GM18519 (cell line): ENCODE measurements around the gene SLC6A16.
"Not testable (repeated sequence)": the region's sequence is repeated elsewhere in the genome, so short reads cannot be mapped to it uniquely, and the experiment has no call there.

Source experiments
- ATAC-seq: cut with Tn5 transposase; IDR thresholded peaks from one replicate; pipeline ENCODE4 v1.9.1; 2021; ENCODE audit warnings: mild to moderate bottlenecking, moderate library complexity; ENCODE audit not compliant: unreplicated experiment, low FRiP score

SLC6A16 gene

DNA sequence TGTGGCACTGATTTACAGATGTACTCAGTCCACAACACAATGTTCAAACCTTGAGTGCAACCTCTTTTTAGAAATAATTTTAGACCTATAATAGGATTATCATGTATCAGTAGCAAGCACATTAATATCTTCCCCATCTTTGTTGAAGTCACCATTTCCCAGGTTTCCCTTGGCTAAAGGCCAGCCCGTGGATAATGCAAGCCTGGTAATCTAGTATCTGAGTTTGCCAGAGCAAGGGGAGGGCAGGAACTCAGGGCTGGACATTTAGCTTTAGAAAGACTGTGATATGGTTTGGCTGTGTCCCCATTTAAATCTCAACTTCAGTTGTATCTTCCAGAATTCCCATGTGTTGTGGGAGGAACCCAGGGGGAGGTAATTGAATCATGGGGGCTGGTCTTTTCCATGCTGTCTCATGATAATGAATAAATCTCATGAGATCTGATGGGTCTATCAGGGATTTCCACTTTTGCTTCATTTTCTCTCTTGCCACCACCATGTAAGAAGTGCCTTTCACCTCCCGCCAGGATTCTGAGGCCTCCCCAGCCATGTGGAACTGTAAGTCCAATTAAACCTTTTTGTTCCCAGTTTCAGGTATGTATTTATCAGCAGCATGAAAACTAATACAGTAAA lies 37.7 kb downstream of the SLC6A16 start:
- ATAC-seq, result no peak

GRCh38 chr19:49282184-49282583 lies 42.8 kb downstream of the SLC6A16 start:
- ATAC-seq, result no peak

DNA sequence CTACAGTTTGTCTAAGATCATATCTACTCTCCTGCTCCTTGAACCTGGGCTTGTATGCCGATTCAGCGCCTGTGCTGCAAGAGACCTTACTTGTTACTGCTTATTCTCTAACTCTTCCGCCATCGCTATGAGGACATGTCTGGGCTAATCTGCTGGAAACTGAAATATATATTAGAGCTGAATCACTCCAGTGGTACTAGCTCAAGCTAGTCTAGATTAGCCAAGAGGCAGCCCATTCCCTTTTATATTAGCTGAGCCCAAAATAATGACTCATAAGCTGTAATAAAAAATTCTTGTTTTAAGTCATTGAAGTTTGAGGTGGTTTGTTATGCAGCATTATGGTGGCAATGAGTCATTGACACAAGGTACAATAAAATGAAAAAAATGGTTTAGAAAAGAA lies 52.8 kb downstream of the SLC6A16 start:
- ATAC-seq, result no peak

GRCh38 chr19:49271080-49271753 lies 53.8 kb downstream of the SLC6A16 start:
- no peak for ATAC-seq

GRCh38 chr19:49266409-49266808 lies 58.6 kb downstream of the SLC6A16 start:
- not testable (repeated sequence) for ATAC-seq

DNA sequence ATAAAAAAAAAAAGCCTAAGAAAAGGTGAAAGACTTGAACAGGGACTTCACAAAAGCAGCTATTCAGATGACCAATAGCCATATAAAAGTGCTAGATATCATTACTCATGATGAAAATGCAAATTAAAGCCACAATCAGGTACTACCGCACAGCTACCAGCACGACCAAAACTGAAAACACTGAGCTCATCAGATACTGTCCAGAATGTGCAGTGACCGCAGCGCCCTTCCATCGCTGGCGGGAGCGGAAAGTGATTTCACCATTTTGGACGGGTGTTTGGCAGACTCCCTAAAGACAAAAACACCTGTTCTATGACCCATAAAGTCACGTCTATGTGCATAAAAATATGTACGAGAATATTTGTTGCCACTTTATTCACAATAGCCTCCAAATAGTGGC lies 60.7 kb downstream of the SLC6A16 start:
- no peak for ATAC-seq

DNA sequence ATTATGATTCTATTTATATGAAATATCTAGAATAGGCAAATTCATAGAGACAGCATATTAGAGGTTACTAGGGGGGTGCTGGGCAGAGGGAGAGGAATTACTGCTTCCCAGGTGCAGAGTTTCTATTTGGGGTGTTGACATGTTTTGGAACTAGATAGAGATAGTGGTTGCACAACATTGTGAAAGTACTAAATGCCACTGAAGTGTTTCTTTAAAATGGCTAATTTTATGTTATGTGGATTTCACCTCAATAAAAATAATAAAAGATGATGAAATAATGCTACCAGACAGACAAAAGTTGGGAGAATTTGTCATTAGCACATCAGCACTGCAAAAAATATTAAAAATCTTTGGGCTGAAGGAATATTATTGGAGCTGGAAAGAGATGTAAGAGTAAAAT lies 63.4 kb downstream of the SLC6A16 start:
- ATAC-seq, result no peak

DNA sequence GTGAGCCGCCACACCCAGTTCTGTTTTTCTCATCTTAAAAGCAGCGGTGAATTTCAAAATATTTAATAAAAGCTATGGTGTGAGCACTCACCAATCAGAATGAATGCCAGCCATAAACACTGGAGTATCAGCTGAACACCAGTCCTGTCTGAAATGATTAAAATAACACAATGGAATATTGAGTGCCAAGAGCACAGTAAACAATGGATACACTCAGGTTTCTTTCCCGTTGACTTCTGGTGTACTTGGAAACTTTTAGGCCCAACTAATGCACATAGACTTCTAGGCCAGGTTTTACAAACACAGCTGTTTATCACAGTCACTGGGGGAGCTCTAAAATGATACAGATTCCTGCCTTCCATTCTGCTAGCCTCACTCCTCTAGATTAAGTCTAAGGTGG lies 68.3 kb downstream of the SLC6A16 start:
- ATAC-seq, result no peak

DNA sequence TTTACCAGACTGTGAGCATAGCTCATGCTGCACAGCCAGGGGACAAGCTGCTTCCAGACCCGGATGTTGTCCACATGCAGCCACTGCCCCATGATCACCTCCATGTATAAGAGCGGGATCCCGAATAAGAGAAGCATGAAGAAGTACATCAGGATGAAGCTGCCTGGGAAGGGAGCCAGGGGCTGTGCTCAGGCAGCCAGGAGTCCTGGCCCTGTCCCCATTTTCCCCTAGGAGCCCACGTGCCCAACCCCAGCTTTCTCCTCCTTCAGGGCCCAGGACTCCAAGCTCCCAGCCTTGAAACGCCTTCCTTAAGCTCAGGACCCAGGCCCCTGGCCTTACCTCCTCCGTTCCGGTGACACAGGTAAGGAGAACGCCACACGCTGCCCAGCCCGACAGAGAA lies 69.3 kb downstream of the SLC6A16 start:
- ATAC-seq, result no peak

GRCh38 chr19:49249933-49250332 lies 75.1 kb downstream of the SLC6A16 start:
- no peak for ATAC-seq

DNA sequence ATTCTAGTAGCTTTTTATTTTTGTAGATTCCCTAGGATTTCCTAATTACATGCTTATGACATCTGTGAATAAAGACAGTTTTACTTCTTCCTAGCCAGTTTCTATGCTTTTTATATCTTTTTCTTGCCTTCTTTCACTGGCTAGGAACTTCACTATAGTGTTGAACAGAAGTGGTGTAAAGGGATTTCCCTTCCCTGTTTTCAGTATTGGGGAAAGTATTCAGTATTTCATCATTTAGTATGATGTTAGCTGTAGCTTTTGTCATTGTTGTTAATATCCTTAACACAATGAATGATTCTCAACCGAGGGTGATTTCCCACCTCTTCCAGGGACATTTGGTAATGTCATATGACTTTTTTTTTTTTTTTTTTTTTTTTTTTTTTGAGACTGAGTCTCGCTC lies 77.3 kb downstream of the SLC6A16 start:
- no peak for ATAC-seq

DNA sequence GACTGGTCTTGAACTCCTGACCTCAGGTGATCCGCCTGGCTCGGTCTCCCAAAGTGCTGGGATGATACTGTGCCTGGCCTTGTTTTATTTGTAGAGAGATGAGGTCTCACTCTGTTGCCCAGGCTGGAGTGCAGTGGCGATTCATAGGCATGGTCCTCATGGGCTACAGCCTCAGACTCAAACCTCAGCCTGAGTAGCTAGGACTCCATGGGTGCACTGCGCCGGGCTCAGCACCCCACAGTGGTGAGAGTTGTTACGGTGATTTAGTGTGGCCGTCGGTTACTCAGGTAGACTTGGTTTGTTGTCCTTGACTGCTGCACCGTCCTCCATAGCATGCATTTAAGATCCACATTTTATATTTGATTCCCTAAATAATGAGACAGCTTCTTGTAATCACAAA lies 80.7 kb downstream of the SLC6A16 start:
- ATAC-seq, result no peak

DNA sequence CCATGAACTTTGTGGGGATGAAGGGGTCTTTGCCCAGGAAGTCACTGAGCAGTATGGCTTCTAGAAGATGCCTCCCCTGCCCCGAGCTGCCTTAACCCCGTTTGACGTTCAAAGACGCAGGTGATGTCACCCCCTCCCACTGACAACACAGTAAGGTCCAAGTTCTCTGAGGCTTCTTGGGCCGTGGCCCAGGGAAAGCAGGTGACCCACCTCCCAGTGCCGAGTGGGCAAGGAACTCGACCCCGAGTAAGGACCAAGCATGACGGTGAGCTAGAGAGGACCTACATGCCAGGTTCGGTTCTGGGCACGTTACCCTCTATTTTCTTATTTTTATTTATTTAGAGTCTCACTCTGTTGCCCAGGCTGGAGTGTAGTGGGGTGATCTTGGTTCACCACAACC lies 81.3 kb downstream of the SLC6A16 start:
- no peak for ATAC-seq

GRCh38 chr19:49243129-49243528 lies 81.9 kb downstream of the SLC6A16 start:
- ATAC-seq, result no peak

DNA sequence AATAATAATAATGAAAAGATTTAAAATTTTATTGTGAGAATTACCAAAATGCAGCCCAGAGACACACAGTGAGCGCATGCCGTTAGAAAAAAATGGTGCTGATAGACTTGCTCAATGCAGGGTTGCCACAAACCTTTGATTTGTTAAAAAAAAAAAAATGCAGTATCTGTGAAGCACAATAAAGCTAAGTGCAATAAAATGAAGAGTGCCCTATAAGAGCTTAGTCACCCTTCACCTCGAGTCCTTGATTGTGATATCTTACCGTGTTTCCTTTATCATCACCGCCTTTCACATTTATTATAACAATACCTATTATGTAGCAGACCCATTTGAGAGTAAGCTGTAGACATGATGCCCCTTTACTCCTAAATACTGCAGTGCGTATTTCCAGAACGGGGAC lies 83.2 kb downstream of the SLC6A16 start:
- ATAC-seq, result no peak
